HEK293 (cell line): Measurements from ENCODE around the gene PRKAR2B.

Experiments
- CTCF ChIA-PET: fragments of 350-600 bp; formaldehyde crosslinking; extraction: SDS; loops from one replicate; lab custom pipeline; 2021; ENCODE audit warnings: antibody characterized with exemption; lab: Yijun Ruan, JAX
- POLR2A ChIA-PET: fragments of 300-600 bp; formaldehyde crosslinking; extraction: SDS; loops from one replicate; lab custom pipeline; 2020; ENCODE audit warnings: antibody characterized with exemption, inconsistent platforms; lab: Yijun Ruan, JAX
- H3K27ac ChIP-seq: fragments of 200-500 bp; sonication (Bioruptor generic); 2 replicates; pipeline ENCODE4 v1.5.1; 2014; ENCODE audit warnings: low read depth, low read length, control low read depth, inconsistent platforms; ENCODE audit errors: extremely low read depth
- H3K36me3 ChIP-seq, 2 experiments: fragments of 200-500 bp in 1 of 2; sonication (Bioruptor generic) in 1 of 2; 1 replicate in 1 of 2; 2 replicates in 1 of 2; pipeline ENCODE4 v1.5.1; 2014 to 2017; ENCODE audit warnings: inconsistent platforms in 2 of 2, low read length in 2 of 2; ENCODE audit not compliant: control insufficient read depth in 2 of 2, insufficient read depth in 1 of 2
- H3K4me1 ChIP-seq: fragments of 200-500 bp; sonication (Bioruptor generic); 2 replicates; pipeline ENCODE4 v1.5.1; 2014; ENCODE audit warnings: mild to moderate bottlenecking, low read length, inconsistent platforms; ENCODE audit not compliant: control insufficient read depth, insufficient read depth
- H3K4me3 ChIP-seq: 2 replicates; pipeline ENCODE4 v1.5.1; 2011; ENCODE audit warnings: low read depth, mild to moderate bottlenecking, control low read depth, low read length, moderate library complexity
- H3K9me3 ChIP-seq: fragments of 200-500 bp; sonication (Bioruptor generic); 2 replicates; pipeline ENCODE4 v1.5.1; 2014; ENCODE audit warnings: low read depth, low read length, inconsistent platforms; ENCODE audit not compliant: control insufficient read depth, insufficient read depth
- MZF1 ChIP-seq: fragments of 450-650 bp; formaldehyde crosslinking; IDR thresholded peaks from 2 replicates; pipeline ENCODE4 v1.5.1; 2017; ENCODE audit warnings: missing biosample characterization, missing genetic modification characterization, borderline replicate concordance
- PRDM6 ChIP-seq: fragments of 450-650 bp; formaldehyde crosslinking; IDR thresholded peaks from 2 replicates; pipeline ENCODE4 v1.5.1; 2017; ENCODE audit warnings: missing biosample characterization, missing genetic modification characterization
- REST ChIP-seq: fragments of 450-650 bp; formaldehyde crosslinking; IDR thresholded peaks from 2 replicates; pipeline ENCODE4 v1.5.1; 2016; ENCODE audit warnings: missing biosample characterization, missing genetic modification characterization
- SCRT1 ChIP-seq: fragments of 450-650 bp; formaldehyde crosslinking; IDR thresholded peaks from 2 replicates; pipeline ENCODE4 v1.5.1; 2016; ENCODE audit warnings: missing biosample characterization, missing genetic modification characterization, borderline replicate concordance
- ZBTB17 ChIP-seq: fragments of 450-650 bp; formaldehyde crosslinking; IDR thresholded peaks from 2 replicates; pipeline ENCODE4 v1.5.1; 2016; ENCODE audit warnings: missing biosample characterization, missing genetic modification characterization
- ZBTB44 ChIP-seq: fragments of 450-650 bp; IDR thresholded peaks from 2 replicates; pipeline ENCODE4 v1.5.1; 2018; ENCODE audit warnings: missing biosample characterization, mild to moderate bottlenecking, missing genetic modification characterization
- ZEB2 ChIP-seq: fragments of 450-650 bp; formaldehyde crosslinking; IDR thresholded peaks from 2 replicates; pipeline ENCODE4 v1.5.1; 2016; ENCODE audit warnings: missing biosample characterization, missing genetic modification characterization
- ZNF155 ChIP-seq: fragments of 450-650 bp; formaldehyde crosslinking; IDR thresholded peaks from 2 replicates; pipeline ENCODE4 v1.5.1; 2016; ENCODE audit warnings: missing biosample characterization, missing genetic modification characterization
- ZNF211 ChIP-seq: fragments of 450-650 bp; formaldehyde crosslinking; IDR thresholded peaks from 2 replicates; pipeline ENCODE4 v1.5.1; 2016; ENCODE audit warnings: low read depth, missing biosample characterization, missing genetic modification characterization
- ZNF600 ChIP-seq: fragments of 450-650 bp; formaldehyde crosslinking; IDR thresholded peaks from 2 replicates; pipeline ENCODE4 v1.5.1; 2016; ENCODE audit warnings: missing biosample characterization, missing genetic modification characterization
- ZNF670 ChIP-seq: fragments of 450-650 bp; formaldehyde crosslinking; IDR thresholded peaks from 2 replicates; pipeline ENCODE4 v1.5.1; 2016; ENCODE audit warnings: missing biosample characterization, missing genetic modification characterization, low read depth
- ZSCAN18 ChIP-seq: fragments of 450-650 bp; formaldehyde crosslinking; IDR thresholded peaks from 2 replicates; pipeline ENCODE4 v1.5.1; 2016; ENCODE audit warnings: missing biosample characterization, missing genetic modification characterization
- ZSCAN30 ChIP-seq: fragments of 450-650 bp; IDR thresholded peaks from 2 replicates; pipeline ENCODE4 v1.5.1; 2018; ENCODE audit warnings: missing biosample characterization, mild to moderate bottlenecking, missing genetic modification characterization, moderate library complexity
- ZSCAN4 ChIP-seq: fragments of 450-650 bp; formaldehyde crosslinking; IDR thresholded peaks from 2 replicates; pipeline ENCODE4 v1.5.1; 2017; ENCODE audit warnings: missing biosample characterization, missing genetic modification characterization
- ZXDB ChIP-seq: fragments of 450-650 bp; formaldehyde crosslinking; IDR thresholded peaks from 2 replicates; pipeline ENCODE4 v1.5.1; 2016; ENCODE audit warnings: missing biosample characterization, missing genetic modification characterization

The PRKAR2B gene

GRCh38 chr7:107076781-107077698 lies 32.5 kb downstream of the PRKAR2B start:
- H3K4me3 ChIP-seq, result no peak overlapping the region
- POLR2A ChIA-PET, result no interaction called here
- CTCF ChIA-PET, result interaction anchor here (0.6 to 0.7 kb wide), 3 partner anchors 25 to 977 kb away, joined by 3 to 6 read pairs (median 3); no protein-coding TSS in a partner anchor
- H3K36me3 ChIP-seq, result no peaks in the 10 kb centered on the region
- peak; percentile 76 for TF ChIP-seq PRDM6 (tag by site-specific recombination)
- TF ChIP-seq MZF1, result peak; percentile 60; the same call in 1 of the 2 replicates
- no peak for TF ChIP-seq ZSCAN18 (tag by site-specific recombination)
- no peak for TF ChIP-seq ZNF670 (tag by site-specific recombination)
- H3K4me1 ChIP-seq, result peaks cover 6% of the 10 kb centered on the region; the same call in 1 of the 2 replicates
- no peaks in the 10 kb centered on the region for H3K9me3 ChIP-seq
- no peak overlapping the region for H3K27ac ChIP-seq

- no peak overlapping the region for H3K27ac ChIP-seq
- POLR2A ChIA-PET, result no interaction called here
These were observed 33.4 kb downstream of the PRKAR2B start for GRCh38 chr7:107077699-107078516.

GRCh38 chr7:107078517-107078966 lies 34.0 kb downstream of the PRKAR2B start:
- ChIA-PET POLR2A (no interaction called here), CTCF (no interaction called here)
- Histone ChIP-seq H3K27ac (no peak overlapping the region), H3K36me3 (no peaks in the 10 kb centered on the region), H3K4me3 (no peak overlapping the region), H3K4me1 (peaks cover 6% of the 10 kb centered on the region; the same call in 1 of the 2 replicates), H3K9me3 (no peaks in the 10 kb centered on the region)
- 0 out of 2 replicates have a peak, but pooled peaks have one; percentile 9 for TF ChIP-seq ZBTB44
- TF ChIP-seq ZBTB17 (tag by site-specific recombination), result peak; percentile 19; the same call in 1 of the 2 replicates
- TF ChIP-seq REST (tag by site-specific recombination), result no peak
- TF ChIP-seq ZSCAN30 (tag by site-specific recombination), result no peak
- TF ChIP-seq ZSCAN4 (tag by site-specific recombination), result no peak
- peak; percentile 6; the same call in 1 of the 2 replicates for TF ChIP-seq SCRT1
- 0 out of 2 replicates have a peak, but pooled peaks have one; percentile 11 for TF ChIP-seq ZXDB (tag by site-specific recombination)
- TF ChIP-seq ZNF600, result no peak

More at GRCh38 chr7:107077699-107078516, 33.4 kb downstream of the PRKAR2B start:
- TF ChIP-seq ZSCAN4 (tag by site-specific recombination), result no peak
- TF ChIP-seq SCRT1, result peak; percentile 10; the same call in 1 of the 2 replicates
- no peak for TF ChIP-seq ZNF155 (tag by site-specific recombination)
- TF ChIP-seq ZEB2 (tag by site-specific recombination), result no peak
- TF ChIP-seq ZNF211 (tag by site-specific recombination), result no peak
- peaks cover 6% of the 10 kb centered on the region; the same call in 1 of the 2 replicates for H3K4me1 ChIP-seq
- no peaks in the 10 kb centered on the region for H3K36me3 ChIP-seq
- no peaks in the 10 kb centered on the region for H3K9me3 ChIP-seq
- CTCF ChIA-PET, result interaction anchor here (0.6 to 0.7 kb wide), 2 partner anchors 24 to 29 kb away, joined by 3 to 6 read pairs; no protein-coding TSS in a partner anchor
- no peak overlapping the region for H3K4me3 ChIP-seq
